Sigmoid colon (tissue), 7 donors: ENCODE data around the gene CFAP58. TPM values are rescaled to one million over a fixed set of nuclear protein-coding genes. Genes with fewer than 3 reads are reported as not detected.

Experiments used
- DNase-seq: peaks from one replicate; pipeline ENCODE4 v3.0.0-alpha.2; 2019
- H3K27ac ChIP-seq, 4 donors: fragments of 200-600 bp; sonication (generic); one replicate each; pipeline ENCODE4 v1.5.1; 2016 to 2019; ENCODE audit warnings: mild to moderate bottlenecking in 1 of 4
- H3K27me3 ChIP-seq, 3 donors: fragments of 200-600 bp; sonication (generic); one replicate each; pipeline ENCODE4 v1.5.1; 2019; ENCODE audit warnings: mild to moderate bottlenecking in 1 of 3
- H3K36me3 ChIP-seq, 4 donors: fragments of 200-600 bp; sonication (generic); one replicate each; pipeline ENCODE4 v1.5.1; 2016 to 2019
- H3K4me1 ChIP-seq, 4 donors: fragments of 200-600 bp; sonication (generic); one replicate each; pipeline ENCODE4 v1.5.1; 2017 to 2019
- H3K4me3 ChIP-seq, 4 donors: fragments of 200-600 bp; sonication (generic); one replicate each; pipeline ENCODE4 v1.5.1; 2017 to 2019; ENCODE audit warnings: mild to moderate bottlenecking in 2 of 4, moderate library complexity in 1 of 4
- H3K9me3 ChIP-seq, 4 donors: fragments of 200-600 bp in 3 of 4; sonication (generic) in 3 of 4; one replicate each; pipeline versions ENCODE4 v1.5.1 to v1.6.1; 2013 to 2019
- EP300 ChIP-seq, 4 donors: sonication (generic); formaldehyde crosslinking; IDR thresholded peaks; one replicate each; pipeline ENCODE4 v1.6.1; 2017; ENCODE audit warnings: antibody characterized with exemption in 4 of 4
- POLR2A ChIP-seq, 2 donors: fragments of 450-650 bp; IDR thresholded peaks; one replicate each; pipeline ENCODE4 v1.6.1; 2016; ENCODE audit warnings: antibody characterized with exemption in 2 of 2, mild to moderate bottlenecking in 2 of 2, moderate library complexity in 2 of 2
- POLR2AphosphoS5 ChIP-seq, 4 donors: sonication (generic); formaldehyde crosslinking; IDR thresholded peaks; one replicate each; pipeline ENCODE4 v1.6.1; 2017; ENCODE audit warnings: antibody characterized with exemption in 4 of 4
- WGBS, 2 donors: extraction: QIAGEN DNeasy Blood & Tissue Kit; methylation state at CpG; one replicate each; pipeline ENCODE4 v1.1.7; 2013; 5-methylcytosine and 5-hydroxymethylcytosine counted together
- intact Hi-C: fragments of 100-400 bp; cut with DNase I; formaldehyde crosslinking; loops from one replicate; pipeline ENCODE4 v1.15.1; 2023
- polyA plus RNA-seq, 3 donors: library from polyadenylated mRNA; stranded (reverse); fragments of 200-250 nt; gene quantifications; one replicate each; pipeline ENCODE4 v1.2.3, GENCODE V29; 2013
- total RNA-seq, 4 donors: library from RNA; depleted of rRNA; stranded (reverse); fragments of >200 nt; gene quantifications; one replicate each; pipeline ENCODE4 v1.1.0, GENCODE V29; 2016
- TF ChIP-seq, protein P1 (sequence below), 4 experiments: fragments of 450-650 bp in 3 of 4; fragments of 200-600 bp in 1 of 4; IDR thresholded peaks; one replicate each; pipeline ENCODE4 v1.5.1; 2016 to 2019; ENCODE audit warnings: antibody characterized with exemption in 4 of 4, mild to moderate bottlenecking in 3 of 4, moderate library complexity in 2 of 4
- donor health status: healthy with polysubstance abuse.
- donor health status: Bipolar disorder and iron deficiency.
- donor health status: healthy.

Gene CFAP58
- total and polyA plus RNA-seq, 7 donors: 0.09 to 1.1 (median 0.55) TPM; not detected in 2

- intact Hi-C loops: loop anchor here (1.0 to 5.0 kb wide), 3 partner anchors 44 to 227 kb away; partner anchors contain the start of gene SFR1
- TF ChIP-seq, protein P1, sequence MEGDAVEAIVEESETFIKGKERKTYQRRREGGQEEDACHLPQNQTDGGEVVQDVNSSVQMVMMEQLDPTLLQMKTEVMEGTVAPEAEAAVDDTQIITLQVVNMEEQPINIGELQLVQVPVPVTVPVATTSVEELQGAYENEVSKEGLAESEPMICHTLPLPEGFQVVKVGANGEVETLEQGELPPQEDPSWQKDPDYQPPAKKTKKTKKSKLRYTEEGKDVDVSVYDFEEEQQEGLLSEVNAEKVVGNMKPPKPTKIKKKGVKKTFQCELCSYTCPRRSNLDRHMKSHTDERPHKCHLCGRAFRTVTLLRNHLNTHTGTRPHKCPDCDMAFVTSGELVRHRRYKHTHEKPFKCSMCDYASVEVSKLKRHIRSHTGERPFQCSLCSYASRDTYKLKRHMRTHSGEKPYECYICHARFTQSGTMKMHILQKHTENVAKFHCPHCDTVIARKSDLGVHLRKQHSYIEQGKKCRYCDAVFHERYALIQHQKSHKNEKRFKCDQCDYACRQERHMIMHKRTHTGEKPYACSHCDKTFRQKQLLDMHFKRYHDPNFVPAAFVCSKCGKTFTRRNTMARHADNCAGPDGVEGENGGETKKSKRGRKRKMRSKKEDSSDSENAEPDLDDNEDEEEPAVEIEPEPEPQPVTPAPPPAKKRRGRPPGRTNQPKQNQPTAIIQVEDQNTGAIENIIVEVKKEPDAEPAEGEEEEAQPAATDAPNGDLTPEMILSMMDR (IDR thresholded peaks at IDR 0.05): no peak
- TF ChIP-seq POLR2A (IDR thresholded peaks at IDR 0.05) (no peak), POLR2AphosphoS5 (IDR thresholded peaks at IDR 0.05) (peak in 2 of 4 donors; percentile 22 to 67), EP300 (IDR thresholded peaks at IDR 0.05) (no peak)
- DNase-seq: no peak
- no peaks in the 10 kb centered on the region for H3K9me3 ChIP-seq
- 32 to 41% methylated on average over 5 of the region's 5 CpGs for WGBS, 2 donors
- H3K27ac ChIP-seq: peak overlapping the region; percentile 36 to 57 (median 48)
- H3K27me3 ChIP-seq: no peaks in the 10 kb centered on the region
- H3K4me3 ChIP-seq: peak overlapping the region in 2 of 4 donors; percentile 13 to 21
- peaks cover 0 to 26% (median 17%) of the 10 kb centered on the region in 4 donors for H3K4me1 ChIP-seq
- no peaks in the 10 kb centered on the region for H3K36me3 ChIP-seq
Observed at GRCh38 chr10:104349623-104350126, 4.0 kb upstream of the CFAP58 start.

GRCh38 chr10:104350127-104350635 is 3.5 kb upstream of the CFAP58 start:
- Histone ChIP-seq H3K27ac (peak overlapping the region; percentile 36 to 57 (median 48)), H3K4me3 (peak overlapping the region in 2 of 4 donors; percentile 13 to 21), H3K9me3 (no peaks in the 10 kb centered on the region), H3K4me1 (peaks cover 0 to 26% (median 17%) of the 10 kb centered on the region in 4 donors), H3K27me3 (no peaks in the 10 kb centered on the region), H3K36me3 (no peaks in the 10 kb centered on the region)
- intact Hi-C loops: loop anchor here (1.0 to 5.0 kb wide), 3 partner anchors 45 to 228 kb away; partner anchors contain the start of gene SFR1
- 23 to 31% methylated on average over 6 of the region's 6 CpGs for WGBS, 2 donors
- TF ChIP-seq, protein P1 (IDR thresholded peaks at IDR 0.05): peak; percentile 25 to 75 (median 70)
- TF ChIP-seq EP300 (IDR thresholded peaks at IDR 0.05) (no peak), POLR2AphosphoS5 (IDR thresholded peaks at IDR 0.05) (no peak), POLR2A (IDR thresholded peaks at IDR 0.05) (no peak)
- no peak for DNase-seq

- no peak for DNase-seq
- TF ChIP-seq EP300 (IDR thresholded peaks at IDR 0.05): no peak
- TF ChIP-seq POLR2AphosphoS5 (IDR thresholded peaks at IDR 0.05): no peak
- TF ChIP-seq, protein P1 (IDR thresholded peaks at IDR 0.05): no peak
- TF ChIP-seq POLR2A (IDR thresholded peaks at IDR 0.05): no peak
- H3K27ac ChIP-seq: no peak overlapping the region
- H3K9me3 ChIP-seq: no peaks in the 10 kb centered on the region
- WGBS, 2 donors: 56 to 58% methylated on average over 2 of the region's 2 CpGs
- no peaks in the 10 kb centered on the region for H3K36me3 ChIP-seq
- H3K4me3 ChIP-seq: no peak overlapping the region
- intact Hi-C loops: loop anchor here (5.0 kb wide), 1 partner anchor 229 kb away; the partner anchor contains the start of gene SFR1
- H3K4me1 ChIP-seq: peaks cover 0 to 26% (median 17%) of the 10 kb centered on the region in 4 donors
- H3K27me3 ChIP-seq: no peaks in the 10 kb centered on the region
Observed at GRCh38 chr10:104351061-104351702, 2.5 kb upstream of the CFAP58 start.

- DNase-seq: no peak
- Histone ChIP-seq H3K27me3 (no peaks in the 10 kb centered on the region), H3K27ac (no peak overlapping the region), H3K4me3 (no peak overlapping the region), H3K9me3 (no peaks in the 10 kb centered on the region), H3K36me3 (no peaks in the 10 kb centered on the region), H3K4me1 (peaks cover 0 to 26% (median 17%) of the 10 kb centered on the region in 4 donors)
- 65 to 75% methylated on average over 1 of the region's 1 CpG for WGBS, 2 donors
- TF ChIP-seq POLR2A (IDR thresholded peaks at IDR 0.05) (no peak), EP300 (IDR thresholded peaks at IDR 0.05) (no peak), POLR2AphosphoS5 (IDR thresholded peaks at IDR 0.05) (no peak)
- TF ChIP-seq, protein P1 (IDR thresholded peaks at IDR 0.05): no peak
- intact Hi-C loops: loop anchor here (5.0 kb wide), 1 partner anchor 230 kb away; the partner anchor contains the start of gene SFR1
Observed at GRCh38 chr10:104351919-104352318, 1.7 kb upstream of the CFAP58 start.
